HG02840 (cell line): ENCODE results near the gene JAKMIP1.

ENCODE experiments used
- ATAC-seq: cut with Tn5 transposase; IDR thresholded peaks from one replicate; pipeline ENCODE4 v1.9.1; 2021; ENCODE audit warnings: mild to moderate bottlenecking, moderate library complexity, moderate number of reproducible peaks; ENCODE audit not compliant: unreplicated experiment, low FRiP score

Gene JAKMIP1

GRCh38 chr4:6106156-6106555, 94.2 kb downstream of the JAKMIP1 start:
- no peak for ATAC-seq

- ATAC-seq: no peak
These were observed 94.9 kb downstream of the JAKMIP1 start for GRCh38 chr4:6105311-6105911.

GRCh38 chr4:6104541-6105130, 95.7 kb downstream of the JAKMIP1 start:
- no peak for ATAC-seq

- ATAC-seq: no peak
These were observed 102.8 kb downstream of the JAKMIP1 start for GRCh38 chr4:6097581-6097980.

- ATAC-seq: no peak
These were observed 104.5 kb downstream of the JAKMIP1 start for GRCh38 chr4:6095897-6096296.

GRCh38 chr4:6095023-6095752, 105.2 kb downstream of the JAKMIP1 start:
- ATAC-seq: no peak

GRCh38 chr4:6093671-6094070, 106.7 kb downstream of the JAKMIP1 start:
- ATAC-seq: no peak

GRCh38 chr4:6092971-6093370, 107.4 kb downstream of the JAKMIP1 start:
- ATAC-seq: no peak

- ATAC-seq: no peak
These were observed 108.2 kb downstream of the JAKMIP1 start for GRCh38 chr4:6092131-6092530.

- no peak for ATAC-seq
These were observed 109.4 kb downstream of the JAKMIP1 start for GRCh38 chr4:6090931-6091330.

- no peak for ATAC-seq
These were observed 111.4 kb downstream of the JAKMIP1 start for GRCh38 chr4:6088950-6089349.

GRCh38 chr4:6087669-6088341, 112.5 kb downstream of the JAKMIP1 start:
- ATAC-seq: no peak

- ATAC-seq: no peak
These were observed 113.5 kb downstream of the JAKMIP1 start for GRCh38 chr4:6086846-6087245.

GRCh38 chr4:6085691-6086628, 114.4 kb downstream of the JAKMIP1 start:
- ATAC-seq: no peak

GRCh38 chr4:6085028-6085690, 115.2 kb downstream of the JAKMIP1 start:
- no peak for ATAC-seq

GRCh38 chr4:6079965-6080364, 120.4 kb downstream of the JAKMIP1 start:
- no peak for ATAC-seq

GRCh38 chr4:6078560-6078959, 121.8 kb downstream of the JAKMIP1 start:
- no peak for ATAC-seq

- ATAC-seq: no peak
These were observed 124.0 kb downstream of the JAKMIP1 start for GRCh38 chr4:6076391-6076790.

GRCh38 chr4:6074758-6075157, 125.6 kb downstream of the JAKMIP1 start:
- no peak for ATAC-seq
